GM18507 (cell line): ENCODE measurements around the gene ACCS.
A peak's percentile ranks its signal among the peaks of the same experiment; 100 is the strongest.

Experiments used
- DNase-seq: peaks from one replicate; pipeline ENCODE4 v3.0.0; 2011; ENCODE audit warnings: low read depth; ENCODE audit not compliant: insufficient read length; ENCODE audit errors: extremely low spot score
- FAIRE-seq: peaks from 2 replicates; lab custom pipeline; 2011; peaks lifted over from hg19 to GRCh38; lab: Jason Lieb, UNC

ACCS gene

GRCh38 chr11:44065841-44066731 is at the start of gene ACCS:
ACCS (plus strand) TSS chr11:44066270; CDS start chr11:44067628, 1,358 bp downstream.
- peak; percentile 82 for DNase-seq
- peak; percentile 94 for FAIRE-seq

GRCh38 chr11:44016546-44017442 is 49.3 kb upstream of the ACCS start:
- FAIRE-seq (no peak), DNase-seq (no peak)

- no peak for FAIRE-seq
These were observed 48.5 kb upstream of the ACCS start for GRCh38 chr11:44017443-44018126.

DNA sequence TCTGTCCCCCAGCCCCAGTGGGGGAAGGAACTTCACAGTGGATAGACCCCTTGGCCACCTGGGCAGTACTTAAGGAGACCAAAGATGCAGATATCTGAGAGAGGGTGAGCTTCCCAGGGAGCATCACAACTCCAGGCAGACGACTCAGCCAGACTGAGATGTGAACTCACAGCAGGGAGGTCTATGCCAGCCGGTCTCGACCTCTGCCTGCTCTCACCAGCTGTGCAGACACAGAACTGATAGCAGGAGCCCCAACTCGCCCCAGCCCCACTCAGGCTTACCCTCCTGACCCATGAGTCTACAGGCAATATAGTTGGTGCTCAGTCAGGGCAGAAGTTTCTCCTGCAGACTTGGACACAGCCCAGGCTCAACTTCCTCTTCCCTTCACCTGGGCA is 47.9 kb upstream of the ACCS start:
- FAIRE-seq (no peak), DNase-seq (no peak)

More at GRCh38 chr11:44017443-44018126, 48.5 kb upstream of the ACCS start:
- no peak for DNase-seq

DNA sequence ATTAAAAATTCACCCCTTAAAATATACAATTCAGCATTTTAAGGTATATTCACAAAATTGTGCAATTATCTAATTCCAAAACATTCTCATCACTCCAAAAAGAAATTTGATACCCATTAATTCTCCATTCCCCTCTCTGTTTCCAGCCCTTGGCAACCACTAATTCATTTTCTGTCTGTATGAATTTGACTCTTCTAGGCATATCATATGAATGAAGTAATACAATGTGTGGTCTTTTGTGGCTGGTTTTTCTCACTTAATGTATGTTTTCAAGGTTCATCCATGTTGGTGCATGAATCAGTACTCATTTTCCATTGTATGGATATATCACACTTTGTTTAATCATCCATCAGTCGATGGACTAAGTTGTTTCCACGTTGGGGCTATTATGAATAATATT is 47.2 kb upstream of the ACCS start:
- FAIRE-seq (no peak), DNase-seq (no peak)

- DNase-seq (no peak), FAIRE-seq (no peak)
These were observed 41.1 kb upstream of the ACCS start for GRCh38 chr11:44024977-44025376.

GRCh38 chr11:44025727-44026126 is 40.3 kb upstream of the ACCS start:
- DNase-seq: no peak
- FAIRE-seq: no peak

GRCh38 chr11:44028401-44028800 is 37.7 kb upstream of the ACCS start:
- no peak for DNase-seq
- no peak for FAIRE-seq

DNA sequence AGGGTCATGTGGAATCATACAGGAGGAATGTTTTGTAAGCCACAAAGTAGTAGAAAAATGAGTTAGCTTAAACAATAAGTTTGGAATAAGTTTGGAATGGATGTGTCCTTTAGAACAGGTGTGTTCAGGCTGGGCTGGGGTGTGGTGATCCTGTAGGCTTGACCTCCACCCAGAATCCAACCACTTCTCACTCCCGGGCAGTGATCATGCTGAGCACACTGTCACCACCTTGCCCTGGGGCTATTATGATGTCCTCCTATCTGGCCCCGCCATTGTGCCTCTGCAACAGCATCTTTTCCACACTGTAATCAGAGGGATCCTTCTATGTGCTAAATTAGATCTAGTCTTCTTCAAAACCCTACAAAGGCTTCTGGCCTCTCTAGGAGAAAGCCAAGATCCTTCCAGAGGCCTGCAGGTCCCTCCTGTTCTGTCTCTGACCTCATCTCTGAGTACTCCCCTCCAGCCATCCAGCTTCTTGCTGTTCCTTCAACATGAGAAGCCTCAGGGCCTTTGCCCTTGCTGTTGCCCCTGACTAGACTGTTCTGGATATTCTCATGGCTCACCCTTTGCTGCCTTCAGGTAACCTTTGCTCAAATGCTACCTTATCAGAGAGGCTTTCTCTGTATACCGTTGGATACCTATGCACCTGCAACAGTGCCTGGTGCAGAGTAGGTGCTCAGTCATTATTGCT is 37.1 kb upstream of the ACCS start:
- FAIRE-seq: no peak

GRCh38 chr11:44029507-44029845 is 36.6 kb upstream of the ACCS start:
- FAIRE-seq (no peak), DNase-seq (no peak)

More for the DNA sequence above, 37.1 kb upstream of the ACCS start:
- DNase-seq: no peak

- DNase-seq (no peak), FAIRE-seq (no peak)
These were observed 35.8 kb upstream of the ACCS start for GRCh38 chr11:44029977-44030911.

DNA sequence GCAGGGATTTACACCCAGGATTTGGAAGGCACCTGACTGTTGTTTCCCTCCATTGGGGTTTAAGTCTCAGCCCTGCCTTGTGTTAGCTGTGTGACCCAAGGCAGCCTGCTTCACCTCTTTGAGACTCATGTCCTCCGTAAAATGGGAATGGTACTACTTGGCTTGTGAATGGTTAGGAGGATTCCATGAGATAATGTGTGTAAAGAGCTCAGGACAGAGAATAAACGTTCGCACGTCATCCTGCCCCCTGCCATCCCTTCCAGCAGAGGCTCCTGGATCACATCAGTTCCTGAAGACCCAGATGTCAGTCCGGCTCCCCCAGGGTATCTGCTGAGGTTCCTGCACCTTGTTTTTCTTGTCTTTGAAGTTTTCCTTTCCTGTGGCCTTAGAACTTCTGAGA is 35.1 kb upstream of the ACCS start:
- no peak for FAIRE-seq
- DNase-seq: no peak

DNA sequence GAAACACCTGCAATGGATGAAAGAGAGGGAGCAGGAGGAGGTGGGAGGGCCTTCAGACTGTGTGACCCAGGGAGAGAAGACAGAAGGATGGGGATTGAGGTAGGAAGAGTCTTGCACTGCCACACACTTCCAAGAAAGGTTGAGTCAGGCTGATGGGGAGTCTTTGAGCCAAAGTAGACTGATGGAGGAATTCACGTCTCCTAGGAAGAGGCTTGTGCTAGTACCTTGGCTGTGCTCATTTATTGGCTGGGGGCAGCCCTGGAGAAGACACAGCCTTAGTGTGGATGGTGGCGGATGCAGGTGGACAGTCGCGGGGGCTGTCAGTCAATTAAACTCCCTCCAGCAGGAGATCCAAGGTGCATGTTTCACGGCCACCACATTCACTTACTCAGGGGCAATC is 34.5 kb upstream of the ACCS start:
- DNase-seq (no peak), FAIRE-seq (no peak)

DNA sequence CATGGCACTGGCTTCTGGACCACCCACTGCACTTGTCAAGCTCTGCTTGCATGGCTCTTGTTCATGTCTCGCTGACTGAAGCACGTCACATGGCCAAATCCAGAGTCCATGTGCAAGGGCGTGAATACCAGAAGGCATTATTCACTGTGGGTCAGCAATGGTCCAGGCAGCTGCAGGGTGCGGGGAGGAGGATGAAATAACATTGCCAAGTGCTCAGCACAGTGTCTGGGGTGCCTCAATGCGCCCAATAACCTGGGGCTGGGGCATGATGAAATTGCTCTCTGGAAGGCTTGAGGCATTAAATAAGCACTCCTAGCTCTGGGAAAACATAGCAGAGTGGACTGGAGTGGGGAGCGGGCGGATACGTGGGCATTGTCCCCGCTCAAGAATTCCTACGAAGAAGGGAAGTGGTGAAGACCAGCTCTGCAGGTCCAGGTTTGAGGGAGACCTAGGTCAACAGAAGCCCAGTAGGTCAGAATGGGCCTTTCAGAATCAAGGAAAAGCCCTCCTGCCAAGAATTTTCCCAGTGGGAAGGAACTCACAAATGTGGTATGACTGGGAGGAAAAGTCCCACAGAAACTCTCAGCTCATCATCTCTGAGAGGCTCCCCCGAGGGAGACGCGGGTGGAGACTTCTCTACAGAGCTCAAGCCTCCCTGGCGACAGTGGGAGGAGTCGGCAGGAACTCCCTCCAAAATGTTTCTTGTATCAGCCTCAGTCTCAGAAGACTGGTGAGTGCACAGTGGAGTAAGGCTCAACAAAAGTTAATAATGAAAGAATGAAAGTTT is 33.6 kb upstream of the ACCS start:
- FAIRE-seq (no peak), DNase-seq (no peak)

- DNase-seq: no peak
- FAIRE-seq: no peak
These were observed 32.6 kb upstream of the ACCS start for GRCh38 chr11:44033411-44033850.

GRCh38 chr11:44033856-44034255 is 32.2 kb upstream of the ACCS start:
- FAIRE-seq (no peak), DNase-seq (no peak)

DNA sequence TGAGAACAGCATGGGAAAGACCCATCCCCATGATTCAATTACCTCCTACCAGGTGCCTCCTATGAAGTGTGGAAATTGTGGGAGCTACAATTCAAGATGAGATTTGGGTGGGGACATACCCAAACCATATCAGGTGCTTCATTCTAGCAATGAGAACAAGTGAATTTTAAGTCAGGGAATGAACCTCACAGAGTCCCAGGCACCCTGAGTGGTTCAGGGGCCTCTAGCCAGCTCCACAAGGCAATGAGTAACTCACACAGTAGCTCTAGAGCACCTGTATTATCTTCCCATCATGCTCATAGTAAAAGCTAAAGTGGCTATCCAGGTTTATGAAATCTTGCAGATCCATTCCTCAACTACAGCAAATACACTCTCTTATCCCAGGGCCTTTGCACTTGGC is 31.4 kb upstream of the ACCS start:
- no peak for DNase-seq
- no peak for FAIRE-seq
